Endothelial cell of umbilical vein (primary cell): ENCODE data around the gene MCTP2.

ENCODE experiments used
- CTCF ChIP-seq, 2 donors: IDR thresholded peaks; 1 replicate in 1 of 2; 2 replicates in 1 of 2; pipeline ENCODE4 v1.5.1; 2011; ENCODE audit warnings: low read length in 2 of 2, mild to moderate bottlenecking in 2 of 2, moderate library complexity in 2 of 2, control low read depth in 1 of 2, inconsistent platforms in 1 of 2, low read depth in 1 of 2; ENCODE audit not compliant: insufficient read depth in 1 of 2; ENCODE audit errors: extremely low read depth in 1 of 2
- EZH2 ChIP-seq: IDR thresholded peaks from 2 replicates; pipeline ENCODE4 v1.6.1; 2012; ENCODE audit warnings: borderline replicate concordance, low read depth, mild to moderate bottlenecking, moderate library complexity, low read length, inconsistent platforms; ENCODE audit not compliant: severe bottlenecking
- FOS ChIP-seq: IDR thresholded peaks from 2 replicates; pipeline ENCODE4 v1.6.1; 2011; ENCODE audit warnings: mild to moderate bottlenecking, low read length, moderate library complexity, borderline replicate concordance; ENCODE audit not compliant: insufficient read depth
- JUN ChIP-seq: IDR thresholded peaks from 2 replicates; pipeline ENCODE4 v1.6.1; 2011; ENCODE audit warnings: borderline replicate concordance, low read depth; ENCODE audit not compliant: insufficient read length, insufficient read depth
- MAX ChIP-seq: IDR thresholded peaks from 2 replicates; pipeline ENCODE4 v1.6.1; 2011; ENCODE audit not compliant: insufficient read depth, insufficient read length
- MYC ChIP-seq: IDR thresholded peaks from one replicate; pipeline ENCODE4 v1.6.1; 2011; ENCODE audit warnings: mild to moderate bottlenecking, low read depth, low read length
- POLR2A ChIP-seq: IDR thresholded peaks from 2 replicates; pipeline ENCODE4 v1.6.1; 2012; ENCODE audit warnings: low read depth, mild to moderate bottlenecking, control low read depth, low read length
- POLR2AphosphoS5 ChIP-seq: IDR thresholded peaks from 2 replicates; pipeline ENCODE4 v1.6.1; 2012; ENCODE audit warnings: low read depth, mild to moderate bottlenecking, control low read depth, low read length, moderate library complexity; ENCODE audit not compliant: insufficient read depth

DNA sequence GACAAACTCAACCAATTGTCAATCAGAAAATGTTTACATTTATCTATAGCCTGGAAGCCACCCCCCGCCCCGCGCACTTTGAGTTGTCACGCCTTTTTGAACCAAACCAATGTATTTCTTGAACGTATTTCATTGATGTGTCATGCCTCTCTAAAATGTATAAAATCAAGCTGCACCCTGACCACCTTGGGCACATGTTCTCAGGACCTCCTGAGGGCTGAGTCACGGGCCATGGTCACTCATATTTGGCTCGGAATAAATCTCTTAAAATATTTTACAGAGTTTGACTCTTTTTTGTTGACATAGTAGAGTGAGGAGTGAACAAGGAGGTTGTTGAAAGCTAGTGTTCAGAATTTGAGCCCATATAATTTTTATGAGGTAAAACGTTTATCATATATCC, 6.5 kb downstream of the MCTP2 start:
- TF ChIP-seq CTCF (IDR thresholded peaks at IDR 0.05; ENCODE audit: extremely low read depth in 1 of 2, insufficient read depth in 1 of 2, low read depth in 1 of 2, low read length in 2 of 2) (no peak), POLR2A (no peak), FOS (no peak), POLR2AphosphoS5 (no peak), MYC (no peak), EZH2 (no peak), MAX (no peak), JUN (no peak)
